ENCODE results near the gene ARHGDIB. TPM values are rescaled to one million over a fixed set of nuclear protein-coding genes. Genes with fewer than 3 reads are reported as not detected.

ARHGDIB gene
- total and polyA plus RNA-seq, 2 of the 4 experiments (the other 2 are of a cell fraction), result 24.9 to 30.7 TPM

- Histone ChIP-seq H3K9me1 (ENCODE audit: insufficient read depth, low read length) (peaks cover 11% of the 10 kb centered on the region), H4K20me1 (ENCODE audit: insufficient read depth, low read length) (no peaks in the 10 kb centered on the region), H3K23ac (ENCODE audit: low read depth, low read length) (peak overlapping the region; percentile 27; the same call in 1 of the 2 replicates), H2BK15ac (ENCODE audit: low read depth, low read length) (peak overlapping the region; percentile 66; the same call in 2 of the 3 replicates), H2BK20ac (ENCODE audit: low read depth, low read length) (peak overlapping the region; percentile 82), H2AK5ac (ENCODE audit: low read depth, low read length) (peak overlapping the region; percentile 87; the same call in 1 of the 2 replicates), H3K56ac (ENCODE audit: extremely low read depth, insufficient read depth, low read length) (no peak overlapping the region), H3K79me1 (ENCODE audit: low read depth in 1 of 2, low read length in 2 of 2) (peaks cover 0 to 3% of the 10 kb centered on the region in 2 experiments; a peak in 1 of 4 replicates), H3K4me1 (ENCODE audit: control insufficient read depth, insufficient read depth, low read length) (peaks cover 25% of the 10 kb centered on the region), H3K18ac (ENCODE audit: low read depth, low read length) (peak overlapping the region; percentile 79), H3K36me3 (ENCODE audit: control insufficient read depth, insufficient read depth, low read length) (no peaks in the 10 kb centered on the region), H2AK9ac (replicated peaks; ENCODE audit: low read depth, low read length, poor library complexity) (no peak overlapping the region), H3K14ac (replicated peaks; ENCODE audit: low read depth, low read length) (peak overlapping the region; percentile 57), H4K8ac (ENCODE audit: low read depth in 2 of 2, low read length in 2 of 2) (peak overlapping the region; percentile 52 to 81; a peak in 3 of 4 replicates), H3K4me2 (ENCODE audit: low read depth, low read length) (no peak overlapping the region), H3K4ac (ENCODE audit: low read depth, low read length) (peak overlapping the region; percentile 96), H3K27me3 (ENCODE audit: control insufficient read depth, insufficient read depth, low read length) (no peaks in the 10 kb centered on the region), H4K91ac (ENCODE audit: insufficient read depth, low read depth, low read length) (peak overlapping the region; percentile 72), H2BK5ac (ENCODE audit: low read depth, low read length, poor library complexity, severe bottlenecking) (peak overlapping the region; percentile 81), H3K4me3 (ENCODE audit: insufficient read depth, low read depth, low read length) (no peak overlapping the region), H2AFZ (replicated peaks; ENCODE audit: low read length, poor library complexity) (no peak overlapping the region), H4K5ac (ENCODE audit: low read depth, low read length) (peak overlapping the region; percentile 81), H3K9ac (ENCODE audit: low read depth, low read length) (no peak overlapping the region), H3K9me3 (ENCODE audit: control insufficient read depth, insufficient read depth, low read length) (no peaks in the 10 kb centered on the region), H3K27ac (ENCODE audit: insufficient read depth, low read length) (peak overlapping the region; percentile 36; the same call in 1 of the 2 replicates), H2BK120ac (ENCODE audit: low read depth, low read length) (peak overlapping the region; percentile 98)
- no TSS peak for BruUV-seq (replicated peaks)
- dilution Hi-C loops (cut with HindIII; ENCODE audit: low sequenced_read_pairs, unreplicated experiment), result no loop called here
- POLR2A ChIA-PET (ENCODE audit: unreplicated experiment), result interaction anchor here (0.7 kb wide), 1 partner anchor 43 kb away, joined by 4 read pairs; no protein-coding TSS in a partner anchor
- in situ Hi-C loops (cut with MboI; ENCODE audit: low sequenced_read_pairs), result no loop called here
- intact Hi-C loops (cut with micrococcal nuclease), result no loop called here
- no peak for ATAC-seq (ENCODE audit: low read depth)
- CTCF ChIA-PET, result no interaction called here
- TF ChIP-seq MXI1 (IDR thresholded peaks at IDR 0.05; ENCODE audit: borderline replicate concordance, low read depth, low read length), result no peak
- no peak for TF ChIP-seq MAZ (IDR thresholded peaks at IDR 0.05; ENCODE audit: borderline replicate concordance, low read depth, low read length)
- TF ChIP-seq CEBPB (IDR thresholded peaks at IDR 0.05; ENCODE audit: low read depth, low read length), result no peak
- TF ChIP-seq SMC3 (IDR thresholded peaks at IDR 0.05; ENCODE audit: low read depth, low read length), result no peak
- no peak for TF ChIP-seq RCOR1 (IDR thresholded peaks at IDR 0.05; ENCODE audit: insufficient replicate concordance, low read length)
- TF ChIP-seq MAFK (IDR thresholded peaks at IDR 0.05; ENCODE audit: low read depth, low read length), result no peak
- no peak for TF ChIP-seq BHLHE40 (IDR thresholded peaks at IDR 0.05; ENCODE audit: low read depth, low read length)
- TF ChIP-seq, protein P1, sequence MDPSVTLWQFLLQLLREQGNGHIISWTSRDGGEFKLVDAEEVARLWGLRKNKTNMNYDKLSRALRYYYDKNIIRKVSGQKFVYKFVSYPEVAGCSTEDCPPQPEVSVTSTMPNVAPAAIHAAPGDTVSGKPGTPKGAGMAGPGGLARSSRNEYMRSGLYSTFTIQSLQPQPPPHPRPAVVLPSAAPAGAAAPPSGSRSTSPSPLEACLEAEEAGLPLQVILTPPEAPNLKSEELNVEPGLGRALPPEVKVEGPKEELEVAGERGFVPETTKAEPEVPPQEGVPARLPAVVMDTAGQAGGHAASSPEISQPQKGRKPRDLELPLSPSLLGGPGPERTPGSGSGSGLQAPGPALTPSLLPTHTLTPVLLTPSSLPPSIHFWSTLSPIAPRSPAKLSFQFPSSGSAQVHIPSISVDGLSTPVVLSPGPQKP (IDR thresholded peaks at IDR 0.05; ENCODE audit: borderline replicate concordance, low read depth, low read length), result no peak
- no peak for TF ChIP-seq POLR2A (IDR thresholded peaks at IDR 0.05; ENCODE audit: low read depth, low read length)
- TF ChIP-seq RFX5 (IDR thresholded peaks at IDR 0.05; ENCODE audit: low read depth, low read length), result no peak
- no peak for TF ChIP-seq FOS (IDR thresholded peaks at IDR 0.05; ENCODE audit: low read depth, low read length)
- no peak for TF ChIP-seq CHD1 (IDR thresholded peaks at IDR 0.05; ENCODE audit: low read depth, low read length)
- no peak for TF ChIP-seq NFE2L2 (IDR thresholded peaks at IDR 0.05; ENCODE audit: low read depth, low read length)
- TF ChIP-seq, protein P2, sequence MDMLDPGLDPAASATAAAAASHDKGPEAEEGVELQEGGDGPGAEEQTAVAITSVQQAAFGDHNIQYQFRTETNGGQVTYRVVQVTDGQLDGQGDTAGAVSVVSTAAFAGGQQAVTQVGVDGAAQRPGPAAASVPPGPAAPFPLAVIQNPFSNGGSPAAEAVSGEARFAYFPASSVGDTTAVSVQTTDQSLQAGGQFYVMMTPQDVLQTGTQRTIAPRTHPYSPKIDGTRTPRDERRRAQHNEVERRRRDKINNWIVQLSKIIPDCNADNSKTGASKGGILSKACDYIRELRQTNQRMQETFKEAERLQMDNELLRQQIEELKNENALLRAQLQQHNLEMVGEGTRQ (IDR thresholded peaks at IDR 0.05; ENCODE audit: low read depth, low read length), result no peak
- TF ChIP-seq CTCF (conservative IDR thresholded peaks at IDR 0.05; ENCODE audit: low read depth, low read length), result no peak
- DNase-seq, result no peak
- WGBS, 2 experiments (ENCODE audit: extremely low coverage in 2 of 2, insufficient read length in 1 of 2), result 100% methylated on average over 3 of the region's 5 CpGs; no CpG with 5 or more reads in 1 of the 2 experiments
Observed at GRCh38 chr12:14949631-14950030, 11.8 kb downstream of the ARHGDIB start.
